HEK293T (cell line): ENCODE results near the gene PLSCR3.

Experiments used
- LEF1 ChIP-seq: fragments of 450-650 bp; IDR thresholded peaks from 2 replicates; pipeline ENCODE4 v1.6.1; 2017; ENCODE audit warnings: mild to moderate bottlenecking, borderline replicate concordance
- SP1 ChIP-seq: fragments of 450-650 bp; IDR thresholded peaks from 2 replicates; pipeline ENCODE4 v1.6.1; 2017
- TARDBP ChIP-seq: fragments of 450-650 bp; IDR thresholded peaks from 2 replicates; pipeline ENCODE4 v1.6.1; 2016

- TF ChIP-seq SP1 (no peak), LEF1 (no peak), TARDBP (no peak)
These were observed 23.5 kb downstream of the PLSCR3 start for GRCh38 chr17:7370853-7371252.
